Adrenal gland (tissue), 12 donors: ENCODE data around the gene SMIM23. TPM values are rescaled to one million over a fixed set of nuclear protein-coding genes. Genes with fewer than 3 reads are reported as not detected.
"Not testable (repeated sequence)": the region's sequence is repeated elsewhere in the genome, so short reads cannot be mapped to it uniquely, and the experiment has no call there.

Experiments
- DNase-seq, 7 donors: peaks; one replicate each; pipeline ENCODE4 v3.0.0-alpha.2; 2019 to 2020
- H3K27ac ChIP-seq, 5 donors: fragments of 200-600 bp; sonication (generic) in 4 of 5; 1 replicate in 3 of 5; 2 replicates in 2 of 5; pipeline versions ENCODE4 v1.5.1 to v1.8.0; 2016 to 2020; ENCODE audit warnings: mild to moderate bottlenecking in 1 of 5
- H3K27me3 ChIP-seq: fragments of 200-600 bp; 2 replicates; pipeline ENCODE4 v1.8.0; 2021
- H3K36me3 ChIP-seq, 2 donors: fragments of 200-600 bp; replicated peaks in 1 of 2; 1 replicate in 1 of 2; 2 replicates in 1 of 2; pipeline versions ENCODE4 v1.5.1 to v1.8.0; 2018 to 2022
- H3K4me1 ChIP-seq, 2 donors: fragments of 200-600 bp; replicated peaks in 1 of 2; 1 replicate in 1 of 2; 2 replicates in 1 of 2; pipeline versions ENCODE4 v1.5.1 to v1.8.0; 2018 to 2021
- H3K4me3 ChIP-seq, 4 donors: fragments of 200-600 bp; sonication (generic) in 3 of 4; one replicate each; pipeline ENCODE4 v1.5.1; 2016 to 2018
- H3K9me3 ChIP-seq, 3 donors: fragments of 200-600 bp; sonication (generic) in 1 of 3; replicated peaks in 1 of 3; 1 replicate in 2 of 3; 2 replicates in 1 of 3; pipeline versions ENCODE4 v1.5.1 to v1.8.0; 2016 to 2021
- CTCF ChIP-seq, 6 experiments: fragments of 450-650 bp in 4 of 6; fragments of 200-600 bp in 2 of 6; sonication (generic) in 1 of 6; IDR thresholded peaks; 1 replicate in 5 of 6; 2 replicates in 1 of 6; pipeline versions ENCODE4 v1.5.1 to v1.8.0; 2016 to 2021; ENCODE audit warnings: antibody characterized with exemption in 6 of 6, mild to moderate bottlenecking in 2 of 6, moderate library complexity in 1 of 6
- POLR2A ChIP-seq, 2 donors: fragments of 450-650 bp; IDR thresholded peaks; one replicate each; pipeline ENCODE4 v1.6.1; 2017; ENCODE audit warnings: antibody characterized with exemption in 2 of 2, mild to moderate bottlenecking in 2 of 2, moderate library complexity in 1 of 2
- WGBS, 4 donors: extraction: QIAGEN DNeasy Blood & Tissue Kit in 2 of 4; methylation state at CpG; one replicate each; pipeline versions ENCODE4 v1.1.5 to v1.1.7; 2013 to 2017; 5-methylcytosine and 5-hydroxymethylcytosine counted together
- intact Hi-C, 2 donors: fragments of 100-400 bp; cut with DNase I; formaldehyde crosslinking; loops; one replicate each; pipeline versions ENCODE4 v1.14.1 to v1.15.0; 2022 to 2023
- polyA plus RNA-seq, 3 donors: library from polyadenylated mRNA; stranded (reverse); fragments of 200-250 nt in 2 of 3; fragments of 350-450 nt in 1 of 3; fragmentation: Illumina TruSeq in 1 of 3; extraction: RNeasy Lipid Tissue Mini Kit (QIAGEN cat#74804) in 1 of 3; gene quantifications; one replicate each; pipeline ENCODE4 v1.2.3, GENCODE V29; 2013 to 2014
- total RNA-seq, 9 donors: library from RNA; depleted of rRNA in 4 of 9; stranded (reverse); fragments of >200 nt in 4 of 9; fragments of 120-200 nt in 1 of 9; fragmentation: NEBNext Ultra II Directional in 1 of 9; extraction: Animal tissue kit (Norgen Biotek cat#: 25700) in 1 of 9; gene quantifications; one replicate each; pipeline versions ENCODE4 v1.1.0 to v1.2.4, GENCODE V29; 2013 to 2023
- donor health status: healthy with polysubstance abuse.
- donor health status: Bipolar disorder and iron deficiency.
- donor health status: DM: yes; HTN: yes; CAD: no.
- donor health status: DM: no; HTN: no; CAD: no.
- donor health status: DM: no; HTN: no; CAD: no.
- donor health status: DM: yes; HTN: yes; CAD: no.

SMIM23 gene
- total and polyA plus RNA-seq, 12 donors, result not detected

GRCh38 chr5:171776770-171777759 lies 8.6 kb upstream of the SMIM23 start:
- Histone ChIP-seq H3K4me1 (no peaks in the 10 kb centered on the region), H3K27ac (no peak overlapping the region), H3K4me3 (no peak overlapping the region), H3K9me3 (no peaks in the 10 kb centered on the region), H3K36me3 (no peaks in the 10 kb centered on the region), H3K27me3 (no peaks in the 10 kb centered on the region)
- intact Hi-C loops, result no loop called here
- TF ChIP-seq POLR2A (IDR thresholded peaks at IDR 0.05), result no peak
- no peak for DNase-seq
- 59 to 74% (median 68%) methylated on average over 15 to 19 of the region's 19 CpGs for WGBS, 4 donors

GRCh38 chr5:171781744-171782143 lies 3.9 kb upstream of the SMIM23 start:
- DNase-seq, H3K9me3 ChIP-seq, intact Hi-C loops, H3K4me1 ChIP-seq, H3K27ac ChIP-seq, H3K4me3 ChIP-seq, H3K36me3 ChIP-seq, H3K27me3 ChIP-seq: not testable (repeated sequence)
- 61 to 79% (median 71%) methylated on average over 4 of the region's 4 CpGs for WGBS, 4 donors

GRCh38 chr5:171782332-171782966 lies 3.2 kb upstream of the SMIM23 start:
- no peak overlapping the region for H3K27ac ChIP-seq
- 77 to 90% (median 86%) methylated on average over 18 of the region's 18 CpGs for WGBS, 4 donors
- H3K9me3 ChIP-seq, result no peaks in the 10 kb centered on the region
- TF ChIP-seq CTCF (IDR thresholded peaks at IDR 0.05) (no peak), POLR2A (IDR thresholded peaks at IDR 0.05) (no peak)
- no peaks in the 10 kb centered on the region for H3K27me3 ChIP-seq
- H3K36me3 ChIP-seq, result no peaks in the 10 kb centered on the region
- intact Hi-C loops, result no loop called here
- H3K4me1 ChIP-seq, result no peaks in the 10 kb centered on the region
- DNase-seq, result no peak
- H3K4me3 ChIP-seq, result no peak overlapping the region

- Histone ChIP-seq H3K4me3 (no peak overlapping the region), H3K4me1 (no peaks in the 10 kb centered on the region), H3K36me3 (no peaks in the 10 kb centered on the region), H3K27me3 (no peaks in the 10 kb centered on the region), H3K9me3 (no peaks in the 10 kb centered on the region), H3K27ac (no peak overlapping the region)
- intact Hi-C loops, result no loop called here
- 70 to 84% (median 75%) methylated on average over 2 of the region's 2 CpGs for WGBS, 4 donors
- DNase-seq, result no peak
- no peak for TF ChIP-seq POLR2A (IDR thresholded peaks at IDR 0.05)
- no peak for TF ChIP-seq CTCF (IDR thresholded peaks at IDR 0.05)
Measured at GRCh38 chr5:171783051-171783450, 2.6 kb upstream of the SMIM23 start.

- intact Hi-C loops, result no loop called here
- no peak for TF ChIP-seq CTCF (IDR thresholded peaks at IDR 0.05)
- no peak for TF ChIP-seq POLR2A (IDR thresholded peaks at IDR 0.05)
Measured at GRCh38 chr5:171789353-171789752, 3.7 kb downstream of the SMIM23 start.

More at GRCh38 chr5:171789353-171789752, 3.7 kb downstream of the SMIM23 start:
- Histone ChIP-seq H3K9me3 (no peaks in the 10 kb centered on the region), H3K27me3 (no peaks in the 10 kb centered on the region), H3K36me3 (no peaks in the 10 kb centered on the region), H3K27ac (no peak overlapping the region), H3K4me1 (no peaks in the 10 kb centered on the region), H3K4me3 (no peak overlapping the region)
- WGBS, 4 donors, result 67 to 76% (median 71%) methylated on average over 1 of the region's 1 CpG
- DNase-seq, result no peak
